SK-N-SH (cell line): ENCODE measurements around the gene GARNL3.

ENCODE experiments used
- ELF1 ChIP-seq: IDR thresholded peaks from 2 replicates; pipeline ENCODE4 v1.4.0; 2012
- EZH2phosphoT487 ChIP-seq: fragments of 200-600 bp; sonication (generic); IDR thresholded peaks from 2 replicates; pipeline ENCODE4 v1.6.1; 2017; ENCODE audit warnings: low read depth, mixed run types, mild to moderate bottlenecking, antibody characterized with exemption, moderate library complexity, borderline replicate concordance
- POLR2AphosphoS5 ChIP-seq: IDR thresholded peaks from 2 replicates; pipeline ENCODE4 v1.6.1; 2012; ENCODE audit warnings: low read depth, low read length
- RAD21 ChIP-seq: IDR thresholded peaks from 2 replicates; pipeline ENCODE4 v1.6.1; 2012; ENCODE audit warnings: mild to moderate bottlenecking, low read length
- REST ChIP-seq: IDR thresholded peaks from 2 replicates; pipeline ENCODE4 v1.6.1; 2012; ENCODE audit warnings: mild to moderate bottlenecking, low read depth, low read length, moderate library complexity
- USF1 ChIP-seq: IDR thresholded peaks from 2 replicates; pipeline ENCODE4 v1.4.0; 2012; ENCODE audit warnings: low read depth, borderline replicate concordance
- TF ChIP-seq, protein P1 (sequence below): fragments of 150-350 bp; IDR thresholded peaks from 2 replicates; pipeline ENCODE4 v1.6.1; 2016; ENCODE audit warnings: mild to moderate bottlenecking, low read depth, low read length
- TF ChIP-seq, protein P2 (sequence below): fragments of 200-600 bp; sonication (generic); IDR thresholded peaks from 2 replicates; pipeline ENCODE4 v1.6.1; 2017; ENCODE audit warnings: antibody characterized with exemption, mild to moderate bottlenecking, moderate library complexity

DNA sequence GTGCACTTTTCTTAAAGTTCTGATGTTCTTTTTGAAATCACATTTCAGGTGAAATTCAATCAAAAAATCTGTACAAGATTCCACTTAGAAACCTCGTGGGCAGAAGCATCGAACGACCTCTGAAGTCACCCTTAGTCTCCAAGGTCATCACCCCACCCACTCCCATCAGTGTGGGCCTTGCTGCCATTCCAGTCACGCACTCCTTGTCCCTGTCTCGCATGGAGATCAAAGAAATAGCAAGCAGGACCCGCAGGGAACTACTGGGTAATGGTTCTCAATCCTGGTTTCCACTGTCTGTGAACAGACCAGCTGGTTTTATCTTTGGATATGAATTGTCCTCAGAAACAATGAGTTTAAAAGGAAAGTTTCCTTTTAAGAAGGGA is 124.3 kb downstream of the GARNL3 start:
- TF ChIP-seq RAD21 (no peak), ELF1 (no peak), POLR2AphosphoS5 (no peak), USF1 (no peak), EZH2phosphoT487 (no peak), REST (no peak)
- TF ChIP-seq, protein P1, sequence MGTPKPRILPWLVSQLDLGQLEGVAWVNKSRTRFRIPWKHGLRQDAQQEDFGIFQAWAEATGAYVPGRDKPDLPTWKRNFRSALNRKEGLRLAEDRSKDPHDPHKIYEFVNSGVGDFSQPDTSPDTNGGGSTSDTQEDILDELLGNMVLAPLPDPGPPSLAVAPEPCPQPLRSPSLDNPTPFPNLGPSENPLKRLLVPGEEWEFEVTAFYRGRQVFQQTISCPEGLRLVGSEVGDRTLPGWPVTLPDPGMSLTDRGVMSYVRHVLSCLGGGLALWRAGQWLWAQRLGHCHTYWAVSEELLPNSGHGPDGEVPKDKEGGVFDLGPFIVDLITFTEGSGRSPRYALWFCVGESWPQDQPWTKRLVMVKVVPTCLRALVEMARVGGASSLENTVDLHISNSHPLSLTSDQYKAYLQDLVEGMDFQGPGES: no peak
- TF ChIP-seq, protein P2, sequence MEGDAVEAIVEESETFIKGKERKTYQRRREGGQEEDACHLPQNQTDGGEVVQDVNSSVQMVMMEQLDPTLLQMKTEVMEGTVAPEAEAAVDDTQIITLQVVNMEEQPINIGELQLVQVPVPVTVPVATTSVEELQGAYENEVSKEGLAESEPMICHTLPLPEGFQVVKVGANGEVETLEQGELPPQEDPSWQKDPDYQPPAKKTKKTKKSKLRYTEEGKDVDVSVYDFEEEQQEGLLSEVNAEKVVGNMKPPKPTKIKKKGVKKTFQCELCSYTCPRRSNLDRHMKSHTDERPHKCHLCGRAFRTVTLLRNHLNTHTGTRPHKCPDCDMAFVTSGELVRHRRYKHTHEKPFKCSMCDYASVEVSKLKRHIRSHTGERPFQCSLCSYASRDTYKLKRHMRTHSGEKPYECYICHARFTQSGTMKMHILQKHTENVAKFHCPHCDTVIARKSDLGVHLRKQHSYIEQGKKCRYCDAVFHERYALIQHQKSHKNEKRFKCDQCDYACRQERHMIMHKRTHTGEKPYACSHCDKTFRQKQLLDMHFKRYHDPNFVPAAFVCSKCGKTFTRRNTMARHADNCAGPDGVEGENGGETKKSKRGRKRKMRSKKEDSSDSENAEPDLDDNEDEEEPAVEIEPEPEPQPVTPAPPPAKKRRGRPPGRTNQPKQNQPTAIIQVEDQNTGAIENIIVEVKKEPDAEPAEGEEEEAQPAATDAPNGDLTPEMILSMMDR: no peak
